Mucosa of descending colon (tissue), 3 donors: ENCODE measurements around the gene TOGARAM1. TPM values are rescaled to one million over a fixed set of nuclear protein-coding genes. Genes with fewer than 3 reads are reported as not detected.

Experiments
- ATAC-seq: fragments of 200-7000 bp; cut with Tn5 transposase; one replicate; pipeline ENCODE4 v1.9.1; 2020; ENCODE audit warnings: mild to moderate bottlenecking, moderate library complexity
- DNase-seq, 3 donors: peaks; one replicate each; pipeline ENCODE4 v3.0.0-alpha.2; 2020
- H3K36me3 ChIP-seq: fragments of 200-600 bp; one replicate; pipeline ENCODE4 v1.8.0; 2021; ENCODE audit warnings: low read depth, mild to moderate bottlenecking
- H3K4me1 ChIP-seq: fragments of 200-600 bp; one replicate; pipeline ENCODE4 v1.8.0; 2021; ENCODE audit warnings: low read depth, mild to moderate bottlenecking
- H3K4me3 ChIP-seq: fragments of 200-600 bp; one replicate; pipeline ENCODE4 v1.8.0; 2021; ENCODE audit warnings: mild to moderate bottlenecking
- H3K9me3 ChIP-seq: fragments of 200-600 bp; one replicate; pipeline ENCODE4 v1.8.0; 2021; ENCODE audit warnings: mild to moderate bottlenecking
- intact Hi-C, 2 donors: fragments of 100-400 bp; cut with DNase I in 1 of 2; cut with micrococcal nuclease in 1 of 2; formaldehyde crosslinking; loops; one replicate each; pipeline versions ENCODE4 v1.11.0 to v1.11.1; 2022; cut with DNase I, micrococcal nuclease
- total RNA-seq, 3 donors: library from RNA; stranded (reverse); fragmentation: NEBNext Ultra II Directional in 2 of 3; extraction: Animal tissue kit (Norgen Biotek cat#: 25700) in 2 of 3; gene quantifications; one replicate each; pipeline versions ENCODE4 v1.2.1 to v1.2.4, GENCODE V29; 2021 to 2023
- TF ChIP-seq, protein P1 (sequence below): fragments of 200-600 bp; IDR thresholded peaks from one replicate; pipeline ENCODE4 v1.8.0; 2022; ENCODE audit warnings: antibody characterized with exemption, mild to moderate bottlenecking
- donor health status: DM: no; HTN: no; CAD: no; lungs with moderate emphysema.
- donor health status: DM: no; HTN: no; CAD: no.
- donor health status: DM: no; HTN: yes; CAD: no.

Gene TOGARAM1
- total RNA-seq, 3 donors from 2014 or later: 13.2 to 17.0 (median 14.8) TPM

DNA sequence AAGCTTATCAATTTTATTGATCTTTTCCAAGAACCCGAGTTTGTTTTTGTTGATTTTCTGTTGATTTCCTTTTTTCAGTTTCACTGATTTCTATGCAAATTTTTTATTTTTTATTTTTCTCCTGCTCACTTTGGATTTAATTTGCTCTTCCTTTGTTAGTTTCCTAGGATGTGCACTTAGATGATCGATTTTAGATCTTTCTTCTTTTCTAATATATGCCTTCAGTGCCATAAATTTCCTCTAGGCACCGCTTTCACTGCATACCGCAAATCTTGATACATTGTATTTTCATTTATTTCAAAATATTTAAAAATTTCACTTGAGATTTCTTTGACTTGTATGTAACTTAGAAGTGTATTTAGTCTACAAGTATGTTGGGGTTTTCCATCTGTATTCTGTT, 9.5 kb downstream of the TOGARAM1 start:
- H3K36me3 ChIP-seq: no peaks in the 10 kb centered on the region
- no peaks in the 10 kb centered on the region for H3K4me1 ChIP-seq
- TF ChIP-seq, protein P1, sequence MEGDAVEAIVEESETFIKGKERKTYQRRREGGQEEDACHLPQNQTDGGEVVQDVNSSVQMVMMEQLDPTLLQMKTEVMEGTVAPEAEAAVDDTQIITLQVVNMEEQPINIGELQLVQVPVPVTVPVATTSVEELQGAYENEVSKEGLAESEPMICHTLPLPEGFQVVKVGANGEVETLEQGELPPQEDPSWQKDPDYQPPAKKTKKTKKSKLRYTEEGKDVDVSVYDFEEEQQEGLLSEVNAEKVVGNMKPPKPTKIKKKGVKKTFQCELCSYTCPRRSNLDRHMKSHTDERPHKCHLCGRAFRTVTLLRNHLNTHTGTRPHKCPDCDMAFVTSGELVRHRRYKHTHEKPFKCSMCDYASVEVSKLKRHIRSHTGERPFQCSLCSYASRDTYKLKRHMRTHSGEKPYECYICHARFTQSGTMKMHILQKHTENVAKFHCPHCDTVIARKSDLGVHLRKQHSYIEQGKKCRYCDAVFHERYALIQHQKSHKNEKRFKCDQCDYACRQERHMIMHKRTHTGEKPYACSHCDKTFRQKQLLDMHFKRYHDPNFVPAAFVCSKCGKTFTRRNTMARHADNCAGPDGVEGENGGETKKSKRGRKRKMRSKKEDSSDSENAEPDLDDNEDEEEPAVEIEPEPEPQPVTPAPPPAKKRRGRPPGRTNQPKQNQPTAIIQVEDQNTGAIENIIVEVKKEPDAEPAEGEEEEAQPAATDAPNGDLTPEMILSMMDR: no peak
- no peak overlapping the region for H3K4me3 ChIP-seq
- DNase-seq (no peak), ATAC-seq (no peak)
- peaks cover 4% of the 10 kb centered on the region for H3K9me3 ChIP-seq
- intact Hi-C loops: no loop called here

DNA sequence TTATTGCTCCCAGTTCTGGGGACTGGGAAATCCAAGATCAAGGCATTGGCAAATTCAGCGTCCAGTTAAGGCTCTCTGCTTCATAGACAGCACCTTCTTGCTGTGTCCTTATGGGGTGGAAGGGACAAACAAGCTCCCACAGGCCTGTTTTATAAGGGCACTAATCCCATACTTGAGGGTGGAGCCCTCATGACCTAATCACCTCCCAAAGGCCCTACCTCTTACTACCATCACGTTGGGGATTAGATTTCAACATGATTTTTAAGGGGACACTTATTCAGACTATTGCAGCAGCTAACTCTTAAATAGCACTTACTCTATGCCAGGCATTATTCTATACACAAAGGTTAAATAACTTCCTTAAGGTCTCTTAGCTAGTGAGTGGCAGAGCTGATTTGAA, 17.3 kb downstream of the TOGARAM1 start:
- Histone ChIP-seq H3K36me3 (no peaks in the 10 kb centered on the region), H3K9me3 (no peaks in the 10 kb centered on the region), H3K4me1 (no peaks in the 10 kb centered on the region), H3K4me3 (no peak overlapping the region)
- no peak for DNase-seq
- TF ChIP-seq, protein P1: no peak
- intact Hi-C loops: no loop called here
- no peak for ATAC-seq

DNA sequence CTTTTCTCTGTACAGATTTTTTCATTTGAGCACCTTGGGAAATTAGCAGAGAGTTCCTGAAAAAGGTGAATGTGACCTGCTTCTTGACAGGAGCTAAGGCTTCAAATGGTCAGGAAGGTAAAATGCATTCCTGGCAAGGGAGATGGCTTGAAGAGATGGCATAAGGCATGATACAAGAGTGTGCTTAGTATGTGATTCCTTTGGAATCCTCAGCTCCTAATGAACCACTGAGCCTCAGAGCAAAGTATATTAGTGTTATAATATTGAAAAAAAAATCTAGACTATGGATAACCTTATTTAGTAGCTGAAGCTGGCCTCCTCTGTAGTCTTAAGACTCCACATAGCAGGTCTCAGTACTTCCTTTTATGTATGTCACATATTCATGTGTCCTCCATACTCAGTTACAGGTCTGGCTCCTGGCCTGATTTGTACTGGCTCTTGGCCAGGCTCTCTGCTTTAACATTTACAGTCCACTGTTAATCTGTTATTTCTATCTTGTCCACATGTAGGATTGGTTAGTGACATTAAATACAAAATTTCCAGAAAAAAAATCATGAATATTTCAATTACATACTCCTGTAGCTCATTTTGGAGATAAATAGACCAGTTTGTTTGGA, 17.9 kb downstream of the TOGARAM1 start:
- Histone ChIP-seq H3K4me1 (no peaks in the 10 kb centered on the region), H3K4me3 (no peak overlapping the region), H3K9me3 (no peaks in the 10 kb centered on the region), H3K36me3 (no peaks in the 10 kb centered on the region)
- TF ChIP-seq, protein P1: no peak
- peak; percentile 51 for ATAC-seq
- peak in 2 of 3 donors; percentile 34 to 58 for DNase-seq
- intact Hi-C loops: no loop called here

DNA sequence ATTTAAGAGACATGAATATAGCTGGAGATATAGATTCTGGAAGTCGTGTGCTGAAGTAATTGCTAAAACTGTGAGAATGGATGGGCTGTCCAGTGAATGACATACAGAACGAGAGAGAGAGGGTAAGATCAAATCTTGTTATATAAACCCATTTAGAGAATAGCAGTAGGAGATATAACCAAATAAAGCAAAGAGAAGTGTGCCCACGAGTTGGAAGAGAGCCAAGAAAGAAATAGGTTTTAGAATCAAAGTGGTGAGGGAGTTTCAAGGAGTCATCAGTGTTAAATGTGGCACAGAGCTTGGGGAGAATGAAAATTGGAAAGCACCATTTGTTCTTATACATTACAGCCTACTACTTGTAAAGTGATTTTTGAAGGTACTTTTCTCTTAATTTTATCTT, 19.2 kb downstream of the TOGARAM1 start:
- intact Hi-C loops: no loop called here

GRCh38 chr14:44982594-44982993, 20.6 kb downstream of the TOGARAM1 start:
- H3K4me1 ChIP-seq: no peaks in the 10 kb centered on the region
- ATAC-seq: no peak
- no peak overlapping the region for H3K4me3 ChIP-seq
- no peaks in the 10 kb centered on the region for H3K36me3 ChIP-seq
- no peak for DNase-seq
- no peaks in the 10 kb centered on the region for H3K9me3 ChIP-seq
- TF ChIP-seq, protein P1: no peak
- intact Hi-C loops: no loop called here

More for the DNA sequence above, 19.2 kb downstream of the TOGARAM1 start:
- no peak for ATAC-seq
- Histone ChIP-seq H3K4me3 (no peak overlapping the region), H3K4me1 (no peaks in the 10 kb centered on the region), H3K9me3 (no peaks in the 10 kb centered on the region), H3K36me3 (no peaks in the 10 kb centered on the region)
- DNase-seq: no peak
- TF ChIP-seq, protein P1: no peak

GRCh38 chr14:44988694-44989093, 26.7 kb downstream of the TOGARAM1 start:
- DNase-seq (peak in 1 of 3 donors; percentile 12), ATAC-seq (no peak)
- H3K9me3 ChIP-seq: no peaks in the 10 kb centered on the region
- no peaks in the 10 kb centered on the region for H3K36me3 ChIP-seq
- peaks cover 4% of the 10 kb centered on the region for H3K4me1 ChIP-seq
- intact Hi-C loops: no loop called here
- TF ChIP-seq, protein P1: no peak
- H3K4me3 ChIP-seq: no peak overlapping the region
